WTC11 (cell line): Measurements from ENCODE around the gene ASGR1. TPM values are rescaled to one million over a fixed set of nuclear protein-coding genes. Genes with fewer than 3 reads are reported as not detected.

ENCODE experiments used
- ATAC-seq: fragments of 200-7000 bp; cut with Tn5 transposase; 2 replicates; pipeline ENCODE4 v1.10.0; 2021; ENCODE audit warnings: mild to moderate bottlenecking, moderate library complexity
- CTCF ChIA-PET: fragments of 300-600 bp; sonication (Branson Sonifier 250); formaldehyde crosslinking; loops from one replicate; lab custom pipeline; 2021; ENCODE audit warnings: antibody characterized with exemption; lab: Charles Lee
- POLR2A ChIA-PET: fragments of 350-600 bp; sonication (Branson Sonifier 250); formaldehyde crosslinking; loops from one replicate; lab custom pipeline; 2021; ENCODE audit warnings: antibody characterized with exemption; lab: Charles Lee
- DNase-seq: peaks from one replicate; pipeline ENCODE4 v3.0.0; 2021; ENCODE audit warnings: low spot score
- H3K27ac Mint-ChIP-seq: 2 replicates; pipeline ENCODE4 v1.8.0; 2021; ENCODE audit warnings: mixed read lengths
- H3K27me3 Mint-ChIP-seq: 2 replicates; pipeline ENCODE4 v1.8.0; 2021; ENCODE audit warnings: low read depth, mild to moderate bottlenecking, moderate library complexity, mixed read lengths
- H3K36me3 Mint-ChIP-seq: 2 replicates; pipeline ENCODE4 v1.8.0; 2021; ENCODE audit warnings: mixed read lengths
- H3K4me1 Mint-ChIP-seq: 2 replicates; pipeline ENCODE4 v1.8.0; 2022; ENCODE audit warnings: mixed read lengths
- H3K4me3 Mint-ChIP-seq: 2 replicates; pipeline ENCODE4 v1.8.0; 2021; ENCODE audit warnings: mild to moderate bottlenecking, moderate library complexity, mixed read lengths
- H3K9me3 Mint-ChIP-seq: 2 replicates; pipeline ENCODE4 v1.8.0; 2021; ENCODE audit warnings: mixed read lengths
- ETV6 ChIP-seq: sonication (generic); formaldehyde crosslinking; IDR thresholded peaks from 2 replicates; pipeline ENCODE4 v1.8.1; 2022; ENCODE audit warnings: mild to moderate bottlenecking, missing genetic modification reagents
- FOXK1 ChIP-seq: sonication (generic); formaldehyde crosslinking; IDR thresholded peaks from 2 replicates; pipeline ENCODE4 v1.8.0; 2022; ENCODE audit warnings: mild to moderate bottlenecking, moderate library complexity, missing genetic modification reagents
- GTF2I ChIP-seq: fragments of 250-450 bp; sonication (Bioruptor Pico); conservative IDR thresholded peaks from 2 replicates; pipeline ENCODE4 v1.4.0; 2021; ENCODE audit warnings: mild to moderate bottlenecking
- IRF2 ChIP-seq: sonication (generic); formaldehyde crosslinking; IDR thresholded peaks from 2 replicates; pipeline ENCODE4 v1.8.0; 2022; ENCODE audit warnings: low read depth, missing genetic modification reagents, borderline replicate concordance
- NR3C1 ChIP-seq: sonication (generic); formaldehyde crosslinking; conservative IDR thresholded peaks from 2 replicates; pipeline ENCODE4 v1.8.1; 2023; ENCODE audit warnings: low read depth, mild to moderate bottlenecking, missing genetic modification reagents
- SP1 ChIP-seq: sonication (generic); formaldehyde crosslinking; conservative IDR thresholded peaks from 2 replicates; pipeline ENCODE4 v1.8.1; 2022; ENCODE audit warnings: missing genetic modification reagents
- TEAD1 ChIP-seq: sonication (generic); formaldehyde crosslinking; IDR thresholded peaks from 2 replicates; pipeline ENCODE4 v1.8.0; 2022; ENCODE audit warnings: mild to moderate bottlenecking, missing genetic modification reagents
- TEAD4 ChIP-seq: sonication (generic); formaldehyde crosslinking; IDR thresholded peaks from 2 replicates; pipeline ENCODE4 v1.8.0; 2022; ENCODE audit warnings: mild to moderate bottlenecking, missing genetic modification reagents
- ZBTB21 ChIP-seq: sonication (generic); formaldehyde crosslinking; IDR thresholded peaks from 2 replicates; pipeline ENCODE4 v1.8.1; 2023; ENCODE audit warnings: mild to moderate bottlenecking, missing genetic modification reagents, borderline replicate concordance
- ZNF416 ChIP-seq: fragments of 250-450 bp; sonication (Bioruptor Pico); IDR thresholded peaks from 2 replicates; pipeline ENCODE4 v1.9.0; 2021; ENCODE audit warnings: mild to moderate bottlenecking, inconsistent platforms
- total RNA-seq: library from RNA; stranded (reverse); gene quantifications from 3 replicates; pipeline ENCODE4 v1.2.3, GENCODE V29; 2021
- TF ChIP-seq, protein P1 (sequence below): sonication (generic); formaldehyde crosslinking; IDR thresholded peaks from 2 replicates; pipeline ENCODE4 v1.8.1; 2022; ENCODE audit warnings: missing genetic modification reagents, borderline replicate concordance
- TF ChIP-seq, protein P2 (sequence below): sonication (generic); formaldehyde crosslinking; IDR thresholded peaks from 2 replicates; pipeline ENCODE4 v1.8.0; 2022; ENCODE audit warnings: mild to moderate bottlenecking, missing genetic modification reagents
- TF ChIP-seq, protein P3 (sequence below): sonication (generic); formaldehyde crosslinking; conservative IDR thresholded peaks from 2 replicates; pipeline ENCODE4 v1.8.1; 2022; ENCODE audit warnings: mild to moderate bottlenecking, missing genetic modification reagents
- TF ChIP-seq, protein P4 (sequence below): sonication (generic); formaldehyde crosslinking; IDR thresholded peaks from 2 replicates; pipeline ENCODE4 v1.8.1; 2023; ENCODE audit warnings: mild to moderate bottlenecking, missing genetic modification reagents, moderate library complexity
- TF ChIP-seq, protein P5 (sequence below): sonication (generic); formaldehyde crosslinking; IDR thresholded peaks from 2 replicates; pipeline ENCODE4 v1.8.0; 2023; ENCODE audit warnings: missing genetic modification reagents, mild to moderate bottlenecking, borderline replicate concordance
- TF ChIP-seq, protein P6 (sequence below): sonication (generic); formaldehyde crosslinking; IDR thresholded peaks from 2 replicates; pipeline ENCODE4 v1.8.0; 2022; ENCODE audit warnings: mild to moderate bottlenecking, missing genetic modification reagents
- TF ChIP-seq, protein P7 (sequence below): fragments of 250-450 bp; sonication (Bioruptor Pico); IDR thresholded peaks from 2 replicates; pipeline ENCODE4 v1.9.0; 2021; ENCODE audit warnings: mild to moderate bottlenecking, borderline replicate concordance

Gene ASGR1
- total RNA-seq, 1 experiment from 2014 or later, result 13.3 TPM

DNA sequence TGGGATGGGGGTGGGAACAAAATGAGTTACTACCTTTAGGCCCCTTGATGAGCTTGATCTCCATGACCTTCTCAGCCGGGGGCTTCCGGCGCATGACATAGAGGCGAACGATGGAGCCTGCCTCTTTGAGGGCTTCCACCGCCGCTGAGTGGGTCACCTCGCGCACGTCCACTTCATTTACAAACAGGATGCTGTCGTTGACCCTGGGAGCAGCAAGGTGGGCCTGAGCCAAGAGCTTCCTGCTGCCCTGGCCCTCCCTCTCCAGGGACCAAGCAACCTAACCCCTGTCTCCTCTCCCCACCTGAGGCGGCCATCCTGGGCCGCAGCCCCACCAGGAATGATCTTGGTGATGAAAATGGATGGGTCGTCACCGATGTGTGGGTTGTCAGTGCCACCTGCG, 24.2 kb upstream of the ASGR1 start:
- Mint-ChIP-seq H3K4me1 (peaks cover 28% of the 10 kb centered on the region), H3K9me3 (no peaks in the 10 kb centered on the region), H3K36me3 (peaks cover 24% of the 10 kb centered on the region), H3K4me3 (peak overlapping the region; percentile 71; the same call in 1 of the 2 replicates), H3K27me3 (no peaks in the 10 kb centered on the region), H3K27ac (no peak overlapping the region)
- POLR2A ChIA-PET, result no interaction called here
- CTCF ChIA-PET, result no interaction called here
- TF ChIP-seq TEAD1 (no peak), IRF2 (CRISPR knock-in tag) (no peak), ZNF416 (no peak)
- TF ChIP-seq, protein P1, sequence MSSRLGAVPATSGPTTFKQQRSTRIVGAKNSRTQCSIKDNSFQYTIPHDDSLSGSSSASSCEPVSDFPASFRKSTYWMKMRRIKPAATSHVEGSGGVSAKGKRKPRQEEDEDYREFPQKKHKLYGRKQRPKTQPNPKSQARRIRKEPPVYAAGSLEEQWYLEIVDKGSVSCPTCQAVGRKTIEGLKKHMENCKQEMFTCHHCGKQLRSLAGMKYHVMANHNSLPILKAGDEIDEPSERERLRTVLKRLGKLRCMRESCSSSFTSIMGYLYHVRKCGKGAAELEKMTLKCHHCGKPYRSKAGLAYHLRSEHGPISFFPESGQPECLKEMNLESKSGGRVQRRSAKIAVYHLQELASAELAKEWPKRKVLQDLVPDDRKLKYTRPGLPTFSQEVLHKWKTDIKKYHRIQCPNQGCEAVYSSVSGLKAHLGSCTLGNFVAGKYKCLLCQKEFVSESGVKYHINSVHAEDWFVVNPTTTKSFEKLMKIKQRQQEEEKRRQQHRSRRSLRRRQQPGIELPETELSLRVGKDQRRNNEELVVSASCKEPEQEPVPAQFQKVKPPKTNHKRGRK (CRISPR knock-in tag), result no peak
- DNase-seq, result no peak
- no peak for ATAC-seq

DNA sequence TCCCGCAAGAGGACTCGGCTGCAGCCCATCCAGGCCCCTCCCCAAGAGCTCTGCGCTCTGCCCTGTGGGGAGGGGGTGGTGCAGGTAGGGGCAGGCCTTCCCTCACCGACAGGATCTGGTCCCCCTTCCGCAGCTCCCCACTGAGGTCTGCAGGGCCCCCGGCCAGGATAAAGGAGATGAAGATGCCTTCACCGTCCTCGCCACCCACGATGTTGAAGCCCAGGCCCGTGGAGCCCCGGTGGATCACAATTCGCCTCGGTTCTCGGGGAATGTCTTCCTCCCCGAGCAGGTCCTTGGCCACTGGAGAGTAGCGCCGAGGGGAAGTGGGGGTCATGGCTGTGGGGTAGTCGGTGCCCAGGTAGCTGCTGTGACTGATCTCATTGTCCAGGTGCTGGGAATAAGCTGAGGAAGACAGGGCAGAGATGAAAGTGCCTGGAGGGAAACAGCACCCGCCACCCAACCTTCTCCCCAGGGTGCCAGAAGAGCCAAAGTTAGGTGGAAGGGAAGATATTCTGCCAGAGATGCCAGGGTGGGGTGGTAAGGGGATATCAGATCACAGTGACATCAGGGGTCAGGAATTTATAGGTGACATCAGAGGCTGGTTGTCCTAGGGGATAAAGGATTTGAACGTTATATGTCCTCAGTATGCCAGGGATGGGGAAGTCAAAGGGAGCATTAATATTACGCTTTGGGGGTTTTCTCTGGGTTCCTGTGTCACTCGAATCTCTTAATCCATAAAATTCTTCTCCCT, 17.7 kb upstream of the ASGR1 start:
- no peak overlapping the region for H3K27ac Mint-ChIP-seq
- H3K36me3 Mint-ChIP-seq, result peaks cover 49% of the 10 kb centered on the region
- H3K4me3 Mint-ChIP-seq, result no peak overlapping the region
- no peak for ATAC-seq
- DNase-seq, result no peak
- H3K27me3 Mint-ChIP-seq, result no peaks in the 10 kb centered on the region
- CTCF ChIA-PET, result interaction anchor here (0.6 to 1.5 kb wide), 2 partner anchors 11 to 50 kb away, joined by 3 to 4 read pairs; no protein-coding TSS in a partner anchor
- POLR2A ChIA-PET, result no interaction called here
- H3K4me1 Mint-ChIP-seq, result no peaks in the 10 kb centered on the region
- H3K9me3 Mint-ChIP-seq, result no peaks in the 10 kb centered on the region
- TF ChIP-seq, protein P2, sequence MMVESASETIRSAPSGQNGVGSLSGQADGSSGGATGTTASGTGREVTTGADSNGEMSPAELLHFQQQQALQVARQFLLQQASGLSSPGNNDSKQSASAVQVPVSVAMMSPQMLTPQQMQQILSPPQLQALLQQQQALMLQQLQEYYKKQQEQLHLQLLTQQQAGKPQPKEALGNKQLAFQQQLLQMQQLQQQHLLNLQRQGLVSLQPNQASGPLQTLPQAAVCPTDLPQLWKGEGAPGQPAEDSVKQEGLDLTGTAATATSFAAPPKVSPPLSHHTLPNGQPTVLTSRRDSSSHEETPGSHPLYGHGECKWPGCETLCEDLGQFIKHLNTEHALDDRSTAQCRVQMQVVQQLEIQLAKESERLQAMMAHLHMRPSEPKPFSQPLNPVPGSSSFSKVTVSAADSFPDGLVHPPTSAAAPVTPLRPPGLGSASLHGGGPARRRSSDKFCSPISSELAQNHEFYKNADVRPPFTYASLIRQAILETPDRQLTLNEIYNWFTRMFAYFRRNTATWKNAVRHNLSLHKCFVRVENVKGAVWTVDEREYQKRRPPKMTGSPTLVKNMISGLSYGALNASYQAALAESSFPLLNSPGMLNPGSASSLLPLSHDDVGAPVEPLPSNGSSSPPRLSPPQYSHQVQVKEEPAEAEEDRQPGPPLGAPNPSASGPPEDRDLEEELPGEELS, result no peak
- TF ChIP-seq, protein P3, sequence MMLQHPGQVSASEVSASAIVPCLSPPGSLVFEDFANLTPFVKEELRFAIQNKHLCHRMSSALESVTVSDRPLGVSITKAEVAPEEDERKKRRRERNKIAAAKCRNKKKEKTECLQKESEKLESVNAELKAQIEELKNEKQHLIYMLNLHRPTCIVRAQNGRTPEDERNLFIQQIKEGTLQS (CRISPR knock-in tag), result no peak
- no peak for TF ChIP-seq GTF2I (CRISPR knock-in tag)
- TF ChIP-seq, protein P4, sequence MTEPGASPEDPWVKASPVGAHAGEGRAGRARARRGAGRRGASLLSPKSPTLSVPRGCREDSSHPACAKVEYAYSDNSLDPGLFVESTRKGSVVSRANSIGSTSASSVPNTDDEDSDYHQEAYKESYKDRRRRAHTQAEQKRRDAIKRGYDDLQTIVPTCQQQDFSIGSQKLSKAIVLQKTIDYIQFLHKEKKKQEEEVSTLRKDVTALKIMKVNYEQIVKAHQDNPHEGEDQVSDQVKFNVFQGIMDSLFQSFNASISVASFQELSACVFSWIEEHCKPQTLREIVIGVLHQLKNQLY, result no peak
- no peak for TF ChIP-seq NR3C1 (CRISPR knock-in tag)
- TF ChIP-seq ZBTB21, result no peak
- no peak for TF ChIP-seq ETV6
- no peak for TF ChIP-seq TEAD4 (CRISPR knock-in tag)
- TF ChIP-seq FOXK1, result no peak
- no peak for TF ChIP-seq SP1 (CRISPR knock-in tag)
- TF ChIP-seq, protein P1 (CRISPR knock-in tag), result no peak
- TF ChIP-seq, protein P5, sequence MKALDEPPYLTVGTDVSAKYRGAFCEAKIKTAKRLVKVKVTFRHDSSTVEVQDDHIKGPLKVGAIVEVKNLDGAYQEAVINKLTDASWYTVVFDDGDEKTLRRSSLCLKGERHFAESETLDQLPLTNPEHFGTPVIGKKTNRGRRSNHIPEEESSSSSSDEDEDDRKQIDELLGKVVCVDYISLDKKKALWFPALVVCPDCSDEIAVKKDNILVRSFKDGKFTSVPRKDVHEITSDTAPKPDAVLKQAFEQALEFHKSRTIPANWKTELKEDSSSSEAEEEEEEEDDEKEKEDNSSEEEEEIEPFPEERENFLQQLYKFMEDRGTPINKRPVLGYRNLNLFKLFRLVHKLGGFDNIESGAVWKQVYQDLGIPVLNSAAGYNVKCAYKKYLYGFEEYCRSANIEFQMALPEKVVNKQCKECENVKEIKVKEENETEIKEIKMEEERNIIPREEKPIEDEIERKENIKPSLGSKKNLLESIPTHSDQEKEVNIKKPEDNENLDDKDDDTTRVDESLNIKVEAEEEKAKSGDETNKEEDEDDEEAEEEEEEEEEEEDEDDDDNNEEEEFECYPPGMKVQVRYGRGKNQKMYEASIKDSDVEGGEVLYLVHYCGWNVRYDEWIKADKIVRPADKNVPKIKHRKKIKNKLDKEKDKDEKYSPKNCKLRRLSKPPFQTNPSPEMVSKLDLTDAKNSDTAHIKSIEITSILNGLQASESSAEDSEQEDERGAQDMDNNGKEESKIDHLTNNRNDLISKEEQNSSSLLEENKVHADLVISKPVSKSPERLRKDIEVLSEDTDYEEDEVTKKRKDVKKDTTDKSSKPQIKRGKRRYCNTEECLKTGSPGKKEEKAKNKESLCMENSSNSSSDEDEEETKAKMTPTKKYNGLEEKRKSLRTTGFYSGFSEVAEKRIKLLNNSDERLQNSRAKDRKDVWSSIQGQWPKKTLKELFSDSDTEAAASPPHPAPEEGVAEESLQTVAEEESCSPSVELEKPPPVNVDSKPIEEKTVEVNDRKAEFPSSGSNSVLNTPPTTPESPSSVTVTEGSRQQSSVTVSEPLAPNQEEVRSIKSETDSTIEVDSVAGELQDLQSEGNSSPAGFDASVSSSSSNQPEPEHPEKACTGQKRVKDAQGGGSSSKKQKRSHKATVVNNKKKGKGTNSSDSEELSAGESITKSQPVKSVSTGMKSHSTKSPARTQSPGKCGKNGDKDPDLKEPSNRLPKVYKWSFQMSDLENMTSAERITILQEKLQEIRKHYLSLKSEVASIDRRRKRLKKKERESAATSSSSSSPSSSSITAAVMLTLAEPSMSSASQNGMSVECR (CRISPR knock-in tag), result no peak
- TF ChIP-seq, protein P6, sequence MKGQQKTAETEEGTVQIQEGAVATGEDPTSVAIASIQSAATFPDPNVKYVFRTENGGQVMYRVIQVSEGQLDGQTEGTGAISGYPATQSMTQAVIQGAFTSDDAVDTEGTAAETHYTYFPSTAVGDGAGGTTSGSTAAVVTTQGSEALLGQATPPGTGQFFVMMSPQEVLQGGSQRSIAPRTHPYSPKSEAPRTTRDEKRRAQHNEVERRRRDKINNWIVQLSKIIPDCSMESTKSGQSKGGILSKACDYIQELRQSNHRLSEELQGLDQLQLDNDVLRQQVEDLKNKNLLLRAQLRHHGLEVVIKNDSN (CRISPR knock-in tag), result no peak
- TF ChIP-seq, protein P7, sequence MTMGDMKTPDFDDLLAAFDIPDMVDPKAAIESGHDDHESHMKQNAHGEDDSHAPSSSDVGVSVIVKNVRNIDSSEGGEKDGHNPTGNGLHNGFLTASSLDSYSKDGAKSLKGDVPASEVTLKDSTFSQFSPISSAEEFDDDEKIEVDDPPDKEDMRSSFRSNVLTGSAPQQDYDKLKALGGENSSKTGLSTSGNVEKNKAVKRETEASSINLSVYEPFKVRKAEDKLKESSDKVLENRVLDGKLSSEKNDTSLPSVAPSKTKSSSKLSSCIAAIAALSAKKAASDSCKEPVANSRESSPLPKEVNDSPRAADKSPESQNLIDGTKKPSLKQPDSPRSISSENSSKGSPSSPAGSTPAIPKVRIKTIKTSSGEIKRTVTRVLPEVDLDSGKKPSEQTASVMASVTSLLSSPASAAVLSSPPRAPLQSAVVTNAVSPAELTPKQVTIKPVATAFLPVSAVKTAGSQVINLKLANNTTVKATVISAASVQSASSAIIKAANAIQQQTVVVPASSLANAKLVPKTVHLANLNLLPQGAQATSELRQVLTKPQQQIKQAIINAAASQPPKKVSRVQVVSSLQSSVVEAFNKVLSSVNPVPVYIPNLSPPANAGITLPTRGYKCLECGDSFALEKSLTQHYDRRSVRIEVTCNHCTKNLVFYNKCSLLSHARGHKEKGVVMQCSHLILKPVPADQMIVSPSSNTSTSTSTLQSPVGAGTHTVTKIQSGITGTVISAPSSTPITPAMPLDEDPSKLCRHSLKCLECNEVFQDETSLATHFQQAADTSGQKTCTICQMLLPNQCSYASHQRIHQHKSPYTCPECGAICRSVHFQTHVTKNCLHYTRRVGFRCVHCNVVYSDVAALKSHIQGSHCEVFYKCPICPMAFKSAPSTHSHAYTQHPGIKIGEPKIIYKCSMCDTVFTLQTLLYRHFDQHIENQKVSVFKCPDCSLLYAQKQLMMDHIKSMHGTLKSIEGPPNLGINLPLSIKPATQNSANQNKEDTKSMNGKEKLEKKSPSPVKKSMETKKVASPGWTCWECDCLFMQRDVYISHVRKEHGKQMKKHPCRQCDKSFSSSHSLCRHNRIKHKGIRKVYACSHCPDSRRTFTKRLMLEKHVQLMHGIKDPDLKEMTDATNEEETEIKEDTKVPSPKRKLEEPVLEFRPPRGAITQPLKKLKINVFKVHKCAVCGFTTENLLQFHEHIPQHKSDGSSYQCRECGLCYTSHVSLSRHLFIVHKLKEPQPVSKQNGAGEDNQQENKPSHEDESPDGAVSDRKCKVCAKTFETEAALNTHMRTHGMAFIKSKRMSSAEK (CRISPR knock-in tag), result no peak
